HCT116 (cell line): ENCODE data around the gene KRTAP21-1. TPM values are rescaled to one million over a fixed set of nuclear protein-coding genes. Genes with fewer than 3 reads are reported as not detected.

ENCODE experiments used
- ATAC-seq: fragments of 200-7000 bp; cut with Tn5 transposase; 2 replicates; pipeline ENCODE4 v1.9.1; 2020; ENCODE audit warnings: mild to moderate bottlenecking, moderate library complexity
- BruUV-seq: library from RNA; stranded (reverse); fragments of 400-500 nt; replicated peaks from 2 replicates; lab custom pipeline; 2021; lab: Mats Ljungman, UMichigan
- CTCF ChIA-PET: fragments of 300-600 bp; sonication (Branson Sonifier 250); formaldehyde crosslinking; loops from one replicate; lab custom pipeline; 2021; ENCODE audit warnings: antibody characterized with exemption; lab: Charles Lee
- POLR2A ChIA-PET: fragments of 300-600, 350-600 bp; sonication (Branson Sonifier 250); formaldehyde crosslinking; loops from one replicate; lab custom pipeline; 2021; ENCODE audit warnings: antibody characterized with exemption; lab: Charles Lee
- RAD21 ChIA-PET, 2 experiments: fragments of 300-600 bp; sonication (Branson Sonifier 250); formaldehyde crosslinking; loops; one replicate each; lab custom pipeline; 2023; ENCODE audit warnings: low total read pairs in 2 of 2; ENCODE audit not compliant: uncharacterized antibody in 2 of 2, unreplicated experiment in 2 of 2, low non-redundant PET in 1 of 2; lab: Charles Lee
- DNase-seq: peaks from one replicate; pipeline ENCODE4 v3.0.0-alpha.2; 2010; ENCODE audit warnings: low read depth, low spot score
- H2AFZ ChIP-seq: fragments of 200-600 bp; shearing (Covaris generic), sonication (generic); 2 replicates; pipeline ENCODE4 v1.6.1; 2017; ENCODE audit warnings: low read depth, mixed run types, mixed read lengths, antibody characterized with exemption, low read length; ENCODE audit not compliant: poor library complexity, severe bottlenecking
- H3K27ac ChIP-seq: 2 replicates; pipeline ENCODE4 v1.5.1; 2012; ENCODE audit warnings: low read depth, low read length
- H3K27me3 ChIP-seq: fragments of 200-600 bp; sonication (generic); 2 replicates; pipeline ENCODE4 v1.6.1; 2016; ENCODE audit warnings: mixed run types, low read length, mixed read lengths; ENCODE audit not compliant: insufficient read depth
- H3K36me3 ChIP-seq, 2 experiments: fragments of 200-500 bp in 1 of 2; fragments of 200-600 bp in 1 of 2; sonication (Bioruptor generic) in 1 of 2; sonication (generic) in 1 of 2; 2 replicates each; pipeline versions ENCODE4 v1.5.1 to v1.6.1; 2014 to 2016; ENCODE audit warnings: low read length in 2 of 2, inconsistent platforms in 1 of 2, mixed read lengths in 1 of 2, mixed run types in 1 of 2; ENCODE audit not compliant: insufficient read depth in 2 of 2, control insufficient read depth in 1 of 2
- H3K4me1 ChIP-seq, 2 experiments: fragments of 200-600 bp in 1 of 2; sonication (generic) in 1 of 2; 2 replicates each; pipeline versions ENCODE4 v1.5.1 to v1.6.1; 2012 to 2017; ENCODE audit warnings: low read length in 2 of 2, inconsistent platforms in 1 of 2, mild to moderate bottlenecking in 1 of 2, mixed read lengths in 1 of 2, mixed run types in 1 of 2, moderate library complexity in 1 of 2; ENCODE audit not compliant: insufficient read depth in 2 of 2, control insufficient read depth in 1 of 2
- H3K4me2 ChIP-seq: fragments of 200-600 bp; sonication (generic); 2 replicates; pipeline ENCODE4 v1.6.1; 2017; ENCODE audit warnings: mixed run types, low read length, mixed read lengths
- H3K4me3 ChIP-seq, 2 experiments: fragments of 200-600 bp in 1 of 2; sonication (generic) in 1 of 2; replicated peaks in 1 of 2; 2 replicates each; pipeline ENCODE4 v1.5.1; 2011 to 2016; ENCODE audit warnings: low read length in 2 of 2, control low read depth in 1 of 2, low read depth in 1 of 2, mild to moderate bottlenecking in 1 of 2, mixed read lengths in 1 of 2, mixed run types in 1 of 2
- H3K79me2 ChIP-seq: fragments of 200-600 bp; sonication (generic); 2 replicates; pipeline ENCODE4 v1.6.1; 2017; ENCODE audit warnings: mild to moderate bottlenecking, mixed run types, low read length, moderate library complexity, mixed read lengths; ENCODE audit not compliant: insufficient read depth
- H3K9ac ChIP-seq: fragments of 200-600 bp; sonication (generic); 2 replicates; pipeline ENCODE4 v1.6.1; 2016; ENCODE audit warnings: low read length, mixed read lengths
- H3K9me2 ChIP-seq: fragments of 200-600 bp; sonication (generic), shearing (Covaris generic); 2 replicates; pipeline ENCODE4 v1.6.1; 2017; ENCODE audit warnings: mixed run types, mild to moderate bottlenecking, moderate library complexity; ENCODE audit not compliant: insufficient read depth
- H3K9me3 ChIP-seq, 2 experiments: fragments of 200-500 bp in 1 of 2; fragments of 200-600 bp in 1 of 2; sonication (Bioruptor generic) in 1 of 2; sonication (generic) in 1 of 2; 2 replicates each; pipeline ENCODE4 v1.6.1; 2014 to 2017; ENCODE audit warnings: low read length in 2 of 2, mixed read lengths in 2 of 2, inconsistent platforms in 1 of 2, low read depth in 1 of 2, mild to moderate bottlenecking in 1 of 2, mixed run types in 1 of 2, moderate library complexity in 1 of 2; ENCODE audit not compliant: control insufficient read depth in 1 of 2, insufficient read depth in 1 of 2
- H4K20me1 ChIP-seq: fragments of 200-600 bp; sonication (generic), shearing (Covaris generic); 2 replicates; pipeline ENCODE4 v1.6.1; 2017; ENCODE audit warnings: mixed run types, mild to moderate bottlenecking, moderate library complexity; ENCODE audit not compliant: insufficient read depth
- CBX3 ChIP-seq: IDR thresholded peaks from 2 replicates; pipeline ENCODE4 v1.6.1; 2012; ENCODE audit warnings: low read depth
- CTCF ChIP-seq, 3 experiments: fragments of 200-600 bp in 1 of 3; sonication (generic) in 1 of 3; IDR thresholded peaks in 2 of 3; conservative IDR thresholded peaks in 1 of 3; 2 replicates each; pipeline ENCODE4 v1.5.1; 2012 to 2017; ENCODE audit warnings: low read depth in 2 of 3, low read length in 2 of 3, antibody characterized with exemption in 1 of 3, borderline replicate concordance in 1 of 3, control low read depth in 1 of 3, mild to moderate bottlenecking in 1 of 3, mixed read lengths in 1 of 3, mixed run types in 1 of 3, moderate library complexity in 1 of 3; ENCODE audit not compliant: insufficient read depth in 1 of 3
- EGR1 ChIP-seq: IDR thresholded peaks from 2 replicates; pipeline ENCODE4 v1.6.1; 2012; ENCODE audit warnings: low read depth
- EZH2 ChIP-seq: fragments of 200-600 bp; sonication (generic); IDR thresholded peaks from 2 replicates; pipeline ENCODE4 v1.6.1; 2017; ENCODE audit warnings: antibody characterized with exemption, mixed run types
- FOSL1 ChIP-seq: IDR thresholded peaks from 2 replicates; pipeline ENCODE4 v1.6.1; 2012; ENCODE audit warnings: low read depth
- POLR2A ChIP-seq: IDR thresholded peaks from 2 replicates; pipeline ENCODE4 v1.7.0; 2011; ENCODE audit warnings: borderline replicate concordance; ENCODE audit not compliant: insufficient read depth, insufficient read length; ENCODE audit errors: extremely low read depth
- POLR2AphosphoS5 ChIP-seq: IDR thresholded peaks from 2 replicates; pipeline ENCODE4 v1.6.1; 2011; ENCODE audit warnings: mild to moderate bottlenecking, low read depth, low read length, moderate library complexity
- RAD21 ChIP-seq: IDR thresholded peaks from 2 replicates; pipeline ENCODE4 v1.6.1; 2012; ENCODE audit warnings: low read depth, mild to moderate bottlenecking
- SIN3A ChIP-seq: IDR thresholded peaks from 2 replicates; pipeline ENCODE4 v1.6.1; 2012; ENCODE audit warnings: low read depth
- SRF ChIP-seq: IDR thresholded peaks from 2 replicates; pipeline ENCODE4 v1.6.1; 2012; ENCODE audit warnings: low read depth
- TCF7L2 ChIP-seq: IDR thresholded peaks from 2 replicates; pipeline ENCODE4 v1.7.0; 2011; ENCODE audit warnings: borderline replicate concordance, inconsistent platforms; ENCODE audit not compliant: insufficient read depth, insufficient read length; ENCODE audit errors: extremely low read depth
- YY1 ChIP-seq: IDR thresholded peaks from 2 replicates; pipeline ENCODE4 v1.6.1; 2011; ENCODE audit warnings: low read length, low read depth, moderate library complexity, mild to moderate bottlenecking; ENCODE audit not compliant: insufficient replicate concordance; ENCODE audit errors: extremely low read depth
- ZBTB33 ChIP-seq: IDR thresholded peaks from 2 replicates; pipeline ENCODE4 v1.6.1; 2011; ENCODE audit warnings: mild to moderate bottlenecking, low read length, moderate library complexity; ENCODE audit not compliant: insufficient replicate concordance; ENCODE audit errors: extremely low read depth
- ZFX ChIP-seq: fragments of 450-650 bp; IDR thresholded peaks from 2 replicates; pipeline ENCODE4 v1.6.1; 2017
- ZNF274 ChIP-seq: fragments of 200-500 bp; sonication (Bioruptor generic); IDR thresholded peaks from 2 replicates; pipeline ENCODE4 v1.6.1; 2014; ENCODE audit warnings: mild to moderate bottlenecking, low read depth, low read length, inconsistent platforms
- intact Hi-C: fragments of 100-400 bp; cut with micrococcal nuclease; formaldehyde crosslinking; loops from 2 replicates; pipeline ENCODE4 v1.10.0; 2022
- total RNA-seq: library from RNA; stranded (reverse); gene quantifications from one replicate; pipeline ENCODE4 v1.2.1, GENCODE V29; 2021; ENCODE audit not compliant: unreplicated experiment
- TF ChIP-seq, protein P1 (sequence below): IDR thresholded peaks from 2 replicates; pipeline ENCODE4 v1.6.1; 2012
- TF ChIP-seq, protein P2 (sequence below): IDR thresholded peaks from 2 replicates; pipeline ENCODE4 v1.6.1; 2012; ENCODE audit warnings: low read depth
- TF ChIP-seq, protein P3 (sequence below): IDR thresholded peaks from 2 replicates; pipeline ENCODE4 v1.6.1; 2012

The KRTAP21-1 gene
- total RNA-seq, 1 experiment from 2014 or later = not detected

- H3K27ac ChIP-seq = no peak overlapping the region
- TF ChIP-seq ZFX (no peak), EGR1 (no peak), POLR2AphosphoS5 (no peak), ZBTB33 (no peak), RAD21 (no peak), CTCF (IDR thresholded peaks at IDR 0.05 in 2 of 3, conservative IDR thresholded peaks at IDR 0.05 in 1 of 3; ENCODE audit: borderline replicate concordance in 1 of 3, insufficient read depth in 1 of 3, low read depth in 2 of 3, low read length in 2 of 3) (no peak), YY1 (no peak), CBX3 (no peak), SIN3A (no peak), SRF (no peak), TCF7L2 (no peak), FOSL1 (no peak), EZH2 (no peak), POLR2A (no peak), ZNF274 (no peak)
- TF ChIP-seq, protein P1, sequence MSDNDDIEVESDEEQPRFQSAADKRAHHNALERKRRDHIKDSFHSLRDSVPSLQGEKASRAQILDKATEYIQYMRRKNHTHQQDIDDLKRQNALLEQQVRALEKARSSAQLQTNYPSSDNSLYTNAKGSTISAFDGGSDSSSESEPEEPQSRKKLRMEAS = no peak
- TF ChIP-seq, protein P2, sequence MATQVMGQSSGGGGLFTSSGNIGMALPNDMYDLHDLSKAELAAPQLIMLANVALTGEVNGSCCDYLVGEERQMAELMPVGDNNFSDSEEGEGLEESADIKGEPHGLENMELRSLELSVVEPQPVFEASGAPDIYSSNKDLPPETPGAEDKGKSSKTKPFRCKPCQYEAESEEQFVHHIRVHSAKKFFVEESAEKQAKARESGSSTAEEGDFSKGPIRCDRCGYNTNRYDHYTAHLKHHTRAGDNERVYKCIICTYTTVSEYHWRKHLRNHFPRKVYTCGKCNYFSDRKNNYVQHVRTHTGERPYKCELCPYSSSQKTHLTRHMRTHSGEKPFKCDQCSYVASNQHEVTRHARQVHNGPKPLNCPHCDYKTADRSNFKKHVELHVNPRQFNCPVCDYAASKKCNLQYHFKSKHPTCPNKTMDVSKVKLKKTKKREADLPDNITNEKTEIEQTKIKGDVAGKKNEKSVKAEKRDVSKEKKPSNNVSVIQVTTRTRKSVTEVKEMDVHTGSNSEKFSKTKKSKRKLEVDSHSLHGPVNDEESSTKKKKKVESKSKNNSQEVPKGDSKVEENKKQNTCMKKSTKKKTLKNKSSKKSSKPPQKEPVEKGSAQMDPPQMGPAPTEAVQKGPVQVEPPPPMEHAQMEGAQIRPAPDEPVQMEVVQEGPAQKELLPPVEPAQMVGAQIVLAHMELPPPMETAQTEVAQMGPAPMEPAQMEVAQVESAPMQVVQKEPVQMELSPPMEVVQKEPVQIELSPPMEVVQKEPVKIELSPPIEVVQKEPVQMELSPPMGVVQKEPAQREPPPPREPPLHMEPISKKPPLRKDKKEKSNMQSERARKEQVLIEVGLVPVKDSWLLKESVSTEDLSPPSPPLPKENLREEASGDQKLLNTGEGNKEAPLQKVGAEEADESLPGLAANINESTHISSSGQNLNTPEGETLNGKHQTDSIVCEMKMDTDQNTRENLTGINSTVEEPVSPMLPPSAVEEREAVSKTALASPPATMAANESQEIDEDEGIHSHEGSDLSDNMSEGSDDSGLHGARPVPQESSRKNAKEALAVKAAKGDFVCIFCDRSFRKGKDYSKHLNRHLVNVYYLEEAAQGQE = no peak
- TF ChIP-seq, protein P3, sequence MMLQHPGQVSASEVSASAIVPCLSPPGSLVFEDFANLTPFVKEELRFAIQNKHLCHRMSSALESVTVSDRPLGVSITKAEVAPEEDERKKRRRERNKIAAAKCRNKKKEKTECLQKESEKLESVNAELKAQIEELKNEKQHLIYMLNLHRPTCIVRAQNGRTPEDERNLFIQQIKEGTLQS = no peak
- TF ChIP-seq, all 23 proteins: peak for 0
- RAD21 ChIA-PET = no interaction called here
- no peak overlapping the region for H3K4me3 ChIP-seq
- peaks cover 0 to 4% of the 10 kb centered on the region in 2 experiments; a peak in 2 of 4 replicates for H3K9me3 ChIP-seq
- no peaks in the 10 kb centered on the region for H3K36me3 ChIP-seq
- H3K27me3 ChIP-seq = no peaks in the 10 kb centered on the region
- H4K20me1 ChIP-seq = no peaks in the 10 kb centered on the region
- H3K4me2 ChIP-seq = no peak overlapping the region
- BruUV-seq = no TSS peak
- H3K9ac ChIP-seq = no peak overlapping the region
- intact Hi-C loops = no loop called here
- CTCF ChIA-PET = no interaction called here
- no peak for ATAC-seq
- POLR2A ChIA-PET = no interaction called here
- H3K79me2 ChIP-seq = no peaks in the 10 kb centered on the region
- DNase-seq = no peak
- H3K4me1 ChIP-seq = no peaks in the 10 kb centered on the region
- H3K9me2 ChIP-seq = no peaks in the 10 kb centered on the region
- no peak overlapping the region for H2AFZ ChIP-seq
These were observed 38.1 kb downstream of the KRTAP21-1 start for GRCh38 chr21:30717105-30717504.
